ENCODE data around the gene YPEL2. TPM values are rescaled to one million over a fixed set of nuclear protein-coding genes. Genes with fewer than 3 reads are reported as not detected.

The YPEL2 gene
- total and polyA plus RNA-seq, 4 experiments from 2014 or later: 9.9 to 42.4 (median 31.2) TPM

GRCh38 chr17:59427996-59428395, 96.5 kb downstream of the YPEL2 start:
- H3K4me3 ChIP-seq (ENCODE audit: low read length in 2 of 2): no peak overlapping the region
- H3K27ac ChIP-seq (ENCODE audit: low read depth, low read length): no peak overlapping the region
- peaks cover 6% of the 10 kb centered on the region for H3K4me1 ChIP-seq (ENCODE audit: insufficient read depth, low read length)
- intact Hi-C loops (cut with micrococcal nuclease): loop anchor here (1.0 kb wide), 1 partner anchor 12 kb away; no protein-coding TSS in a partner anchor
- ChIA-PET POLR2A (ENCODE audit: partially characterized antibody) (interaction anchor here (1.3 to 1.5 kb wide), 2 partner anchors 66 to 98 kb away, joined by 3 to 5 read pairs; no protein-coding TSS in a partner anchor), CTCF (ENCODE audit: partially characterized antibody) (interaction anchor here (0.9 to 24.3 kb wide), 7 partner anchors 12 to 113 kb away, joined by 3 to 500 read pairs (median 10); no protein-coding TSS in a partner anchor)
- no peaks in the 10 kb centered on the region for H3K27me3 ChIP-seq (ENCODE audit: insufficient read depth, low read length)
- Mint-ChIP-seq H3K4me1 (peaks cover 0 to 7% (median 4%) of the 10 kb centered on the region in 4 donors), H3K4me3 (no peak overlapping the region), H3K36me3 (no peaks in the 10 kb centered on the region), H3K27me3 (peaks cover 3 to 5% of the 10 kb centered on the region in 2 donors), H3K9me3 (peaks cover 0 to 10% (median 5%) of the 10 kb centered on the region in 8 donors), H3K27ac (peak overlapping the region in 1 of 7 donors; percentile 49)
- DNase-seq: no peak
- H3K36me3 ChIP-seq (ENCODE audit: insufficient read depth, low read length): no peaks in the 10 kb centered on the region
- H3K9me3 ChIP-seq (ENCODE audit: control insufficient read depth in 1 of 2, low read length in 2 of 2): no peaks in the 10 kb centered on the region

- peaks cover 0 to 7% (median 4%) of the 10 kb centered on the region in 4 donors for H3K4me1 Mint-ChIP-seq
- H3K4me3 Mint-ChIP-seq: no peak overlapping the region
- H3K36me3 ChIP-seq (ENCODE audit: insufficient read depth, low read length): no peaks in the 10 kb centered on the region
- no peaks in the 10 kb centered on the region for H3K27me3 ChIP-seq (ENCODE audit: insufficient read depth, low read length)
- H3K9me3 ChIP-seq (ENCODE audit: control insufficient read depth in 1 of 2, low read length in 2 of 2): no peaks in the 10 kb centered on the region
- no peak overlapping the region for H3K27ac ChIP-seq (ENCODE audit: low read depth, low read length)
- POLR2A ChIA-PET (ENCODE audit: partially characterized antibody): no interaction called here
- no peak for DNase-seq
- peaks cover 3 to 5% of the 10 kb centered on the region in 2 donors for H3K27me3 Mint-ChIP-seq
- peaks cover 0 to 10% (median 6%) of the 10 kb centered on the region in 8 donors for H3K9me3 Mint-ChIP-seq
- no peaks in the 10 kb centered on the region for H3K36me3 Mint-ChIP-seq
- intact Hi-C loops (cut with micrococcal nuclease): no loop called here
- H3K27ac Mint-ChIP-seq: no peak overlapping the region
- CTCF ChIA-PET (ENCODE audit: partially characterized antibody): interaction anchor here (1.3 to 24.3 kb wide), 5 partner anchors 10 to 114 kb away, joined by 7 to 500 read pairs (median 30); no protein-coding TSS in a partner anchor
- H3K4me1 ChIP-seq (ENCODE audit: insufficient read depth, low read length): peaks cover 6% of the 10 kb centered on the region
- H3K4me3 ChIP-seq (ENCODE audit: low read length in 2 of 2): no peak overlapping the region
Measured at GRCh38 chr17:59428916-59429485, 97.5 kb downstream of the YPEL2 start.

GRCh38 chr17:59431601-59432000, 100.1 kb downstream of the YPEL2 start:
- peaks cover 4 to 11% (median 8%) of the 10 kb centered on the region in 4 donors for H3K4me1 Mint-ChIP-seq
- Histone ChIP-seq H3K27ac (ENCODE audit: low read depth, low read length) (no peak overlapping the region), H3K36me3 (ENCODE audit: insufficient read depth, low read length) (no peaks in the 10 kb centered on the region), H3K4me1 (ENCODE audit: insufficient read depth, low read length) (peaks cover 6% of the 10 kb centered on the region), H3K4me3 (ENCODE audit: low read length in 2 of 2) (no peak overlapping the region), H3K9me3 (ENCODE audit: control insufficient read depth in 1 of 2, low read length in 2 of 2) (no peaks in the 10 kb centered on the region), H3K27me3 (ENCODE audit: insufficient read depth, low read length) (no peaks in the 10 kb centered on the region)
- H3K27me3 Mint-ChIP-seq: peaks cover 3 to 5% of the 10 kb centered on the region in 2 donors
- H3K9me3 Mint-ChIP-seq: peaks cover 0 to 10% (median 6%) of the 10 kb centered on the region in 8 donors
- H3K36me3 Mint-ChIP-seq: no peaks in the 10 kb centered on the region
- ChIA-PET POLR2A (ENCODE audit: partially characterized antibody) (interaction anchor here (1.1 kb wide), 1 partner anchor 79 kb away, joined by 3 read pairs; no protein-coding TSS in a partner anchor), CTCF (ENCODE audit: partially characterized antibody) (interaction anchor here (1.5 to 24.3 kb wide), 2 partner anchors 102 to 116 kb away, joined by 4 to 500 read pairs; no protein-coding TSS in a partner anchor)
- no peak overlapping the region for H3K4me3 Mint-ChIP-seq
- H3K27ac Mint-ChIP-seq: no peak overlapping the region
- intact Hi-C loops (cut with micrococcal nuclease): no loop called here
- no peak for DNase-seq

- Histone ChIP-seq H3K9me3 (ENCODE audit: control insufficient read depth in 1 of 2, low read length in 2 of 2) (no peaks in the 10 kb centered on the region), H3K27me3 (ENCODE audit: insufficient read depth, low read length) (no peaks in the 10 kb centered on the region), H3K27ac (ENCODE audit: low read depth, low read length) (no peak overlapping the region), H3K4me1 (ENCODE audit: insufficient read depth, low read length) (peaks cover 2% of the 10 kb centered on the region), H3K36me3 (ENCODE audit: insufficient read depth, low read length) (no peaks in the 10 kb centered on the region), H3K4me3 (ENCODE audit: low read length in 2 of 2) (no peak overlapping the region)
- Mint-ChIP-seq H3K27ac (no peak overlapping the region), H3K27me3 (peaks cover 3 to 6% of the 10 kb centered on the region in 2 donors), H3K4me1 (peaks cover 3 to 7% (median 5%) of the 10 kb centered on the region in 4 donors), H3K4me3 (no peak overlapping the region), H3K36me3 (no peaks in the 10 kb centered on the region), H3K9me3 (peaks cover 0 to 10% (median 6%) of the 10 kb centered on the region in 8 donors)
- ChIA-PET POLR2A (ENCODE audit: partially characterized antibody) (no interaction called here), CTCF (ENCODE audit: partially characterized antibody) (interaction anchor here (1.2 to 24.3 kb wide), 4 partner anchors 9 to 117 kb away, joined by 4 to 500 read pairs (median 5); no protein-coding TSS in a partner anchor)
- no peak for DNase-seq
- intact Hi-C loops (cut with micrococcal nuclease): no loop called here
Measured at GRCh38 chr17:59432657-59433056, 101.2 kb downstream of the YPEL2 start.

GRCh38 chr17:59433586-59433985, 102.1 kb downstream of the YPEL2 start:
- Mint-ChIP-seq H3K4me3 (no peak overlapping the region), H3K27me3 (peaks cover 3 to 10% of the 10 kb centered on the region in 2 donors), H3K4me1 (peaks cover 3 to 6% (median 4%) of the 10 kb centered on the region in 4 donors), H3K36me3 (no peaks in the 10 kb centered on the region), H3K9me3 (peaks cover 0 to 10% (median 6%) of the 10 kb centered on the region in 8 donors), H3K27ac (no peak overlapping the region)
- Histone ChIP-seq H3K4me3 (ENCODE audit: low read length in 2 of 2) (no peak overlapping the region), H3K27ac (ENCODE audit: low read depth, low read length) (no peak overlapping the region), H3K27me3 (ENCODE audit: insufficient read depth, low read length) (no peaks in the 10 kb centered on the region), H3K4me1 (ENCODE audit: insufficient read depth, low read length) (no peaks in the 10 kb centered on the region), H3K9me3 (ENCODE audit: control insufficient read depth in 1 of 2, low read length in 2 of 2) (no peaks in the 10 kb centered on the region), H3K36me3 (ENCODE audit: insufficient read depth, low read length) (no peaks in the 10 kb centered on the region)
- ChIA-PET CTCF (ENCODE audit: partially characterized antibody) (interaction anchor here (2.1 to 24.3 kb wide), 2 partner anchors 104 to 118 kb away, joined by 9 to 500 read pairs; no protein-coding TSS in a partner anchor), POLR2A (ENCODE audit: partially characterized antibody) (no interaction called here)
- intact Hi-C loops (cut with micrococcal nuclease): no loop called here
- no peak for DNase-seq

GRCh38 chr17:59434429-59434828, 103.0 kb downstream of the YPEL2 start:
- peaks cover 3% of the 10 kb centered on the region for H3K4me1 ChIP-seq (ENCODE audit: insufficient read depth, low read length)
- peaks cover 3 to 10% of the 10 kb centered on the region in 2 donors for H3K27me3 Mint-ChIP-seq

GRCh38 chr17:59435238-59435637, 103.8 kb downstream of the YPEL2 start:
- peaks cover 11% of the 10 kb centered on the region for H3K4me1 ChIP-seq (ENCODE audit: insufficient read depth, low read length)
- peaks cover 5 to 15% (median 13%) of the 10 kb centered on the region in 4 donors for H3K4me1 Mint-ChIP-seq
- POLR2A ChIA-PET (ENCODE audit: partially characterized antibody): interaction anchor here (0.6 kb wide), 1 partner anchor 10 kb away, joined by 3 read pairs; no protein-coding TSS in a partner anchor

More at GRCh38 chr17:59434429-59434828, 103.0 kb downstream of the YPEL2 start:
- ChIA-PET CTCF (ENCODE audit: partially characterized antibody) (interaction anchor here (1.1 to 24.3 kb wide), 4 partner anchors 11 to 119 kb away, joined by 3 to 500 read pairs (median 6); no protein-coding TSS in a partner anchor), POLR2A (ENCODE audit: partially characterized antibody) (interaction anchor here (0.5 to 0.6 kb wide), 2 partner anchors 9 to 13 kb away, joined by 3 to 4 read pairs; no protein-coding TSS in a partner anchor)
- no peak overlapping the region for H3K27ac Mint-ChIP-seq
- Histone ChIP-seq H3K9me3 (ENCODE audit: control insufficient read depth in 1 of 2, low read length in 2 of 2) (no peaks in the 10 kb centered on the region), H3K27ac (ENCODE audit: low read depth, low read length) (no peak overlapping the region), H3K36me3 (ENCODE audit: insufficient read depth, low read length) (no peaks in the 10 kb centered on the region), H3K4me3 (ENCODE audit: low read length in 2 of 2) (no peak overlapping the region), H3K27me3 (ENCODE audit: insufficient read depth, low read length) (no peaks in the 10 kb centered on the region)
- H3K36me3 Mint-ChIP-seq: no peaks in the 10 kb centered on the region
- H3K4me3 Mint-ChIP-seq: no peak overlapping the region
- DNase-seq: no peak
- peaks cover 0 to 10% (median 6%) of the 10 kb centered on the region in 8 donors for H3K9me3 Mint-ChIP-seq
- H3K4me1 Mint-ChIP-seq: peaks cover 3 to 7% (median 6%) of the 10 kb centered on the region in 4 donors
- intact Hi-C loops (cut with micrococcal nuclease): no loop called here

More at GRCh38 chr17:59435238-59435637, 103.8 kb downstream of the YPEL2 start:
- no peak for DNase-seq
- Histone ChIP-seq H3K27ac (ENCODE audit: low read depth, low read length) (no peak overlapping the region), H3K4me3 (ENCODE audit: low read length in 2 of 2) (no peak overlapping the region), H3K9me3 (ENCODE audit: control insufficient read depth in 1 of 2, low read length in 2 of 2) (no peaks in the 10 kb centered on the region), H3K27me3 (ENCODE audit: insufficient read depth, low read length) (no peaks in the 10 kb centered on the region), H3K36me3 (ENCODE audit: insufficient read depth, low read length) (no peaks in the 10 kb centered on the region)
- intact Hi-C loops (cut with micrococcal nuclease): loop anchor here (1.0 kb wide), 1 partner anchor 106 kb away; no protein-coding TSS in a partner anchor
- H3K27ac Mint-ChIP-seq: no peak overlapping the region
- peaks cover 3 to 7% of the 10 kb centered on the region in 2 donors for H3K27me3 Mint-ChIP-seq
- H3K36me3 Mint-ChIP-seq: no peaks in the 10 kb centered on the region
- peaks cover 0 to 10% (median 6%) of the 10 kb centered on the region in 8 donors for H3K9me3 Mint-ChIP-seq
- CTCF ChIA-PET (ENCODE audit: partially characterized antibody): interaction anchor here (1.1 to 24.3 kb wide), 4 partner anchors 12 to 120 kb away, joined by 3 to 500 read pairs (median 6); no protein-coding TSS in a partner anchor
- H3K4me3 Mint-ChIP-seq: no peak overlapping the region

All from CD4-positive, alpha-beta memory T cell (primary cell).